CD4-positive, alpha-beta T cell (primary cell): Measurements from ENCODE around the gene PSD. TPM values are rescaled to one million over a fixed set of nuclear protein-coding genes. Genes with fewer than 3 reads are reported as not detected.

ENCODE experiments used
- ATAC-seq: fragments of 200-7000 bp; cut with Tn5 transposase; one replicate; pipeline ENCODE4 v1.10.0; 2022; ENCODE audit warnings: mild to moderate bottlenecking; ENCODE audit not compliant: poor library complexity
- CTCF ChIA-PET: fragments of 350-600 bp; sonication (Branson Sonifier 250); formaldehyde crosslinking; loops from one replicate; lab custom pipeline; 2021; ENCODE audit warnings: antibody characterized with exemption, inconsistent platforms; lab: Charles Lee
- POLR2A ChIA-PET: fragments of 350-600 bp; sonication (Branson Sonifier 250); formaldehyde crosslinking; loops from one replicate; lab custom pipeline; 2021; ENCODE audit warnings: antibody characterized with exemption, inconsistent platforms; lab: Charles Lee
- DNase-seq, 14 experiments: peaks; one replicate each; pipeline ENCODE4 v3.0.0-alpha.2; 2013 to 2020; ENCODE audit warnings: mixed read lengths in 2 of 14
- H3K27ac ChIP-seq, 2 donors: one replicate each; pipeline versions ENCODE4 v1.5.1 to v1.7.0; 2013; ENCODE audit warnings: low read length in 2 of 2, low read depth in 1 of 2, mild to moderate bottlenecking in 1 of 2
- H3K27me3 ChIP-seq, 2 experiments: 1 replicate in 1 of 2; 2 replicates in 1 of 2; pipeline versions ENCODE4 v1.6.1 to v1.7.0; 2013; ENCODE audit warnings: low read length in 2 of 2, control low read depth in 1 of 2, mild to moderate bottlenecking in 1 of 2, moderate library complexity in 1 of 2; ENCODE audit not compliant: insufficient read depth in 2 of 2, control insufficient read depth in 1 of 2
- H3K36me3 ChIP-seq: one replicate; pipeline ENCODE4 v1.6.1; 2013; ENCODE audit warnings: low read length, control low read depth; ENCODE audit not compliant: insufficient read depth
- H3K4me1 ChIP-seq: one replicate; pipeline ENCODE4 v1.6.1; 2013; ENCODE audit warnings: low read length, control low read depth; ENCODE audit not compliant: insufficient read depth
- H3K4me3 ChIP-seq: one replicate; pipeline ENCODE4 v1.5.1; 2013; ENCODE audit warnings: mild to moderate bottlenecking, low read length, moderate library complexity
- H3K9me3 ChIP-seq, 2 experiments: 1 replicate in 1 of 2; 2 replicates in 1 of 2; pipeline versions ENCODE4 v1.6.1 to v1.7.0; 2013; ENCODE audit warnings: low read length in 2 of 2, mild to moderate bottlenecking in 2 of 2, control low read depth in 1 of 2, moderate library complexity in 1 of 2; ENCODE audit not compliant: control insufficient read depth in 1 of 2, insufficient read depth in 1 of 2
- H3K27ac Mint-ChIP-seq: one replicate; pipeline ENCODE4 v1.8.0; 2020; ENCODE audit warnings: mixed read lengths
- H3K27me3 Mint-ChIP-seq: one replicate; pipeline ENCODE4 v1.8.0; 2021; ENCODE audit warnings: mixed read lengths
- H3K36me3 Mint-ChIP-seq: one replicate; pipeline ENCODE4 v1.8.0; 2021; ENCODE audit warnings: low read depth, mixed read lengths
- H3K4me1 Mint-ChIP-seq: one replicate; pipeline ENCODE4 v1.8.0; 2021; ENCODE audit warnings: low read depth, mixed read lengths
- H3K4me3 Mint-ChIP-seq: one replicate; pipeline ENCODE4 v1.8.0; 2020; ENCODE audit warnings: mild to moderate bottlenecking, mixed read lengths
- H3K9me3 Mint-ChIP-seq: one replicate; pipeline ENCODE4 v1.8.0; 2020; ENCODE audit warnings: mixed read lengths
- intact Hi-C, 2 experiments: fragments of 100-400 bp; cut with DNase I in 1 of 2; cut with micrococcal nuclease in 1 of 2; formaldehyde crosslinking; loops; one replicate each; pipeline versions ENCODE4 v1.15.1 to v1.9.0; 2023 to 2025; cut with DNase I, micrococcal nuclease
- total RNA-seq, 174 experiments: library from RNA in 2 of 174; stranded (reverse) in 2 of 174; gene quantifications; one replicate each; pipeline ENCODE4 v1.2.3 and lab custom pipeline; 2021 to 2026
- TF ChIP-seq, protein P1 (sequence below): fragments of 200-600 bp; IDR thresholded peaks from one replicate; pipeline ENCODE4 v1.8.0; 2022; ENCODE audit warnings: antibody characterized with exemption, mild to moderate bottlenecking

PSD gene
- total RNA-seq, 2 experiments from 2014 or later = 16.7 to 17.8 TPM

GRCh38 chr10:102382871-102383270 lies 35.7 kb downstream of the PSD start:
- no peak for ATAC-seq
- H3K9me3 Mint-ChIP-seq = no peaks in the 10 kb centered on the region
- H3K9me3 ChIP-seq = no peaks in the 10 kb centered on the region
- no peak for DNase-seq
- peaks cover 42% of the 10 kb centered on the region for H3K36me3 ChIP-seq
- H3K4me1 Mint-ChIP-seq = no peaks in the 10 kb centered on the region
- H3K27ac ChIP-seq = no peak overlapping the region
- TF ChIP-seq, protein P1, sequence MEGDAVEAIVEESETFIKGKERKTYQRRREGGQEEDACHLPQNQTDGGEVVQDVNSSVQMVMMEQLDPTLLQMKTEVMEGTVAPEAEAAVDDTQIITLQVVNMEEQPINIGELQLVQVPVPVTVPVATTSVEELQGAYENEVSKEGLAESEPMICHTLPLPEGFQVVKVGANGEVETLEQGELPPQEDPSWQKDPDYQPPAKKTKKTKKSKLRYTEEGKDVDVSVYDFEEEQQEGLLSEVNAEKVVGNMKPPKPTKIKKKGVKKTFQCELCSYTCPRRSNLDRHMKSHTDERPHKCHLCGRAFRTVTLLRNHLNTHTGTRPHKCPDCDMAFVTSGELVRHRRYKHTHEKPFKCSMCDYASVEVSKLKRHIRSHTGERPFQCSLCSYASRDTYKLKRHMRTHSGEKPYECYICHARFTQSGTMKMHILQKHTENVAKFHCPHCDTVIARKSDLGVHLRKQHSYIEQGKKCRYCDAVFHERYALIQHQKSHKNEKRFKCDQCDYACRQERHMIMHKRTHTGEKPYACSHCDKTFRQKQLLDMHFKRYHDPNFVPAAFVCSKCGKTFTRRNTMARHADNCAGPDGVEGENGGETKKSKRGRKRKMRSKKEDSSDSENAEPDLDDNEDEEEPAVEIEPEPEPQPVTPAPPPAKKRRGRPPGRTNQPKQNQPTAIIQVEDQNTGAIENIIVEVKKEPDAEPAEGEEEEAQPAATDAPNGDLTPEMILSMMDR = no peak
- no peak overlapping the region for H3K4me3 Mint-ChIP-seq
- no peak overlapping the region for H3K27ac Mint-ChIP-seq
- H3K4me1 ChIP-seq = no peaks in the 10 kb centered on the region
- intact Hi-C loops = no loop called here
- POLR2A ChIA-PET = interaction anchor here (1.3 kb wide), 1 partner anchor 11 kb away, joined by 3 read pairs; no protein-coding TSS in a partner anchor
- H3K4me3 ChIP-seq = no peak overlapping the region
- peaks cover 47% of the 10 kb centered on the region for H3K36me3 Mint-ChIP-seq
- CTCF ChIA-PET = interaction anchor here (1.3 to 2.6 kb wide), 2 partner anchors 11 to 17 kb away, joined by 5 to 10 read pairs; no protein-coding TSS in a partner anchor
- no peaks in the 10 kb centered on the region for H3K27me3 Mint-ChIP-seq
- no peaks in the 10 kb centered on the region for H3K27me3 ChIP-seq

GRCh38 chr10:102381983-102382382 lies 36.6 kb downstream of the PSD start:
- H3K27me3 Mint-ChIP-seq = no peaks in the 10 kb centered on the region
- Histone ChIP-seq H3K4me3 (no peak overlapping the region), H3K9me3 (no peaks in the 10 kb centered on the region), H3K27ac (no peak overlapping the region), H3K4me1 (no peaks in the 10 kb centered on the region), H3K27me3 (no peaks in the 10 kb centered on the region), H3K36me3 (peaks cover 43% of the 10 kb centered on the region)
- H3K27ac Mint-ChIP-seq = no peak overlapping the region
- no peak overlapping the region for H3K4me3 Mint-ChIP-seq
- H3K4me1 Mint-ChIP-seq = no peaks in the 10 kb centered on the region
- ATAC-seq = no peak
- DNase-seq = no peak
- peaks cover 50% of the 10 kb centered on the region for H3K36me3 Mint-ChIP-seq
- no peaks in the 10 kb centered on the region for H3K9me3 Mint-ChIP-seq
- POLR2A ChIA-PET = no interaction called here
- intact Hi-C loops = no loop called here
- CTCF ChIA-PET = interaction anchor here (1.3 kb wide), 1 partner anchor 17 kb away, joined by 5 read pairs; no protein-coding TSS in a partner anchor
- TF ChIP-seq, protein P1 = no peak

GRCh38 chr10:102379383-102379782 lies 39.2 kb downstream of the PSD start:
- intact Hi-C loops = no loop called here
- Histone ChIP-seq H3K9me3 (no peaks in the 10 kb centered on the region), H3K36me3 (peaks cover 66% of the 10 kb centered on the region), H3K4me3 (no peak overlapping the region), H3K4me1 (no peaks in the 10 kb centered on the region), H3K27me3 (no peaks in the 10 kb centered on the region), H3K27ac (no peak overlapping the region)
- H3K9me3 Mint-ChIP-seq = no peaks in the 10 kb centered on the region
- ChIA-PET CTCF (interaction anchor here (1.3 kb wide), 1 partner anchor 150 kb away, joined by 4 read pairs; no protein-coding TSS in a partner anchor), POLR2A (interaction anchor here (0.5 kb wide), 1 partner anchor 490 kb away, joined by 3 read pairs; no protein-coding TSS in a partner anchor)
- H3K27ac Mint-ChIP-seq = no peak overlapping the region
- H3K36me3 Mint-ChIP-seq = peaks cover 71% of the 10 kb centered on the region
- no peak for DNase-seq
- TF ChIP-seq, protein P1 = no peak
- H3K4me3 Mint-ChIP-seq = no peak overlapping the region
- no peak for ATAC-seq
- no peaks in the 10 kb centered on the region for H3K4me1 Mint-ChIP-seq
- H3K27me3 Mint-ChIP-seq = no peaks in the 10 kb centered on the region
